Activated naive CD4-positive, alpha-beta T cell treated with anti-CD3 and anti-CD28 coated beads, Interleukin-2, amount 50 U/mL, for 16 hours (primary cell): ENCODE data around the gene TEX44.
"Not testable (repeated sequence)": the region's sequence is repeated elsewhere in the genome, so short reads cannot be mapped to it uniquely, and the experiment has no call there.

ENCODE experiments used
- DNase-seq: peaks from one replicate; pipeline ENCODE4 v3.0.0-alpha.2; 2020

Gene TEX44

DNA sequence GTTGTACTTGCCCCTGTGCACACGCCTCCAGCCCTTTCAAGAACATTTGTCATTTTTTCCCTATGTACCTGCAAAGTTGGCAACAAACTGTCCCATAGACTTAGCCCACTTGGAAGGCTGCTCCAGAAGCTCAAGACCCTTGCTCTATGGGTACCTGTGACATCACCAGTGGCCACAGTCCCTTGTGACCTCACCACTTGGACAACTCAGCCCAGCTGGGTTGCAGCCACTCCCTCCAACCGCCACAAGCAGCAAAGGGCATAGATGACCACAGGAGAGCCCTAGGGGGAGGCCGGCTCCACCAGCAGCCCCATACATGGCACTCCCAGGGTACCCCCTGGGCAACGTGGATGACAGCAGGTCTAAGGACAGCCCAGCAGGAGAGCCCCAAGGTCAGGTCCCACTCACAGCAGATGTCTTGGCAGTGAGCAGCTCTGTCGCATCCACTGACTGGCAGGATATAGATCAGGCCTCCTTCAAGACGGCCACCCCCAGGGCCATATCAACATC is at the start of gene TEX44:
Gene TEX44 (plus strand): TSS at position 229 of the 510 bp plus-strand sequence. CDS start 88 bp downstream, at position 317.
- DNase-seq: no peak

DNA sequence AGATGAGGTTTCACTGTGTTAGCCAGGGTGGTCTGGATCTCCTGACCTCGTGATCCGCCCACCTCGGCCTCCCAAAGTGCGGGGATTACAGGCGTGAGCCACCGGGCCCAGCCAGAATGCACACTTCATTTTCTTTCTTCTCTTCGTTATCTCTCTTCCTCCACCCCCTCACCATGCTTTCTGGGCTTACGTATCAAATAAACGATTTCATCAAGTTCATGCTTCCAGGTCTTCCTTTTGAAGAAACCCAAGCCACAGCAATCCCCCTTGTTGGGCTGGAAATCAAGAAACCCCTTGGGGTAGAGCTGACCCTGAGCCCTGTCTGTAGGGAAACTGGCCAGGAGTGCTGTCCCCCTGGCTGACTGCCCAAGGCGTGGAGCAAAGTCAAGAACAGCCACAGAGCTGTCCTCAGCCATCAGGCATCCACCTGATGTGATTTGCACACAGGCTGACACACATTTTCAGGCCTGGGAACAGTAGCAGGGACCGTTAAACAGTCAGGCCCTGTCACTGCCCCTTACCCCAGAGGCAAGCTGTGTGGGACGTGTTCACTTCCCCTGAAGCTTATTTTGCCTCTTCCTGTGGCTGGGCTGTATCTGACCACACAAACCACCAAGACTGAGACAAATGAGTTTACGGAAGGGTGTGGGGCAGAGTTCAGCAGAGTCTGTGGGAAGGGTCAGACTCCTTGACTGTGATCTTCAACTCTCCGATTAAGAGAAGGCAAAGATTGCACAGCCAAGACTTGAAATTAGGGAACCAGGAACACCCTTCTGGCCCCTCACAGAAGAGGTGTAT is 47.4 kb upstream of the TEX44 start:
- DNase-seq: no peak

DNA sequence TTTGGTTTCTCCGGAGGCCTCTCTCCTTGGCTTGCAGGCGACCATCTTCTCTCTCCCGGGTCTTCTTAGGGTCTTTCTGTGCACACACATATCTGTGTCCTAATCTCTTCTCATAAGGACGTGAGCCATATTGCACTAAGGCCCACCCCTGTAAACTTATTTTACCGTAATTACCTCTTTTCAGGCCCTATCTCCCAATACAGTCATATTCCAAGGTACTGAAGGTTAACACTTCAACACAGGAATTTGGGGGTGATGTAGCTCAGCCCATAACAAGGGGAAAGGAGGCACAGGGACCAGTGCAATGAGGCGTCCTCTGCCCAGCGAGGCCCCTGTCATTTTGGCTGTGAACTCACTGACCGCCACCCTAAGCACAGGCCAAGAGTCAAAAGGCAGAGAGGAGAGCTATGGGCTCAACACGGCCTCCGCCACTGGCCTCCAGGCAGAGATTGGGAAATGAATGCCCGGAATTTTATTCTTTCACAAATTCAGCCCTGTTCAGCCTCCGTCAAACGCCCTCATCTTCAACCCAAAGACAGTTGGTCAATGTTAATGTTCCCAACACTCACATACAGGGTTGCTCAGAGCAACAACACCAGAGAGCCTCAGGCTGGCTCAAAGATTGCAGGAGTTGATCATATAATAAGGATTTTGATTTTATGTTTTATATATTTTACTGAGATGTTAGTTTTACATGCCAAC is 46.5 kb upstream of the TEX44 start:
- DNase-seq: no peak

DNA sequence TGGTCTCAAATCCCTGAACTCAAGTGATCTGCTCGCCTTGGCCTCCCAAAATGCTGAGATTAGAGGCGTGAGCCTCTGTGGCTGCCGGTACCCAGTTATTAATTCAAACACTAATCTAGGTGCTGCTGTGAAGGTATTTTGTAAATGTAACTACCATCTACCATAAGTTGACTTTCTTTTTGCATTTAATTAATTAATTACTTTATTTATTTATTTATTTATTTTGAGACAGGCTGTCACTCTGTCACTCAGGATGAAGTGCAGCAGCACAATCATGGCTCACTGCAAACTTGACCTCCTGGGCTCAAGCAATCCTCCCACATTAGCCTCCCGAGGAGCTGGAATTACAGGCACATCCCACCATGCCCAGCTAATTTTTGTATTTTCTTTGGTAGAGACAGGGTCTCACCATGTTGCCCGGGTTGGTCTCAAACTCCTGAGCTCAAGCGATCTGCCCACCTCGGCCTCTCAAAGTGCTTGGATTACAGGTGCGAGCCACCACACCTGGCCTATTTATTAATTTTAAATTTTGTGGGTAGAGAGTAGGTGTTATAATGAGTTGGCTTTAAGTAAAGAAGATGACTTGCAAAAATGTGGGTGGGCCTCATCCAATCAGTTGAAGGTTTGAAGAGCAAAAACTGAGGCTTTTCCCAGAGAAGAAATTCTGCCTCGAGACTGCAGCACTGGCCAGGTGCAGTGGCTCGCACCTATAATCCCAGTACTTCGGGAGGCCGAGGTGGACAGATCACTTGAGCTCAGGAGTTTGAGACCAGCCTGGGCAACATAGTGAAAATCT is 45.2 kb upstream of the TEX44 start:
- no peak for DNase-seq

DNA sequence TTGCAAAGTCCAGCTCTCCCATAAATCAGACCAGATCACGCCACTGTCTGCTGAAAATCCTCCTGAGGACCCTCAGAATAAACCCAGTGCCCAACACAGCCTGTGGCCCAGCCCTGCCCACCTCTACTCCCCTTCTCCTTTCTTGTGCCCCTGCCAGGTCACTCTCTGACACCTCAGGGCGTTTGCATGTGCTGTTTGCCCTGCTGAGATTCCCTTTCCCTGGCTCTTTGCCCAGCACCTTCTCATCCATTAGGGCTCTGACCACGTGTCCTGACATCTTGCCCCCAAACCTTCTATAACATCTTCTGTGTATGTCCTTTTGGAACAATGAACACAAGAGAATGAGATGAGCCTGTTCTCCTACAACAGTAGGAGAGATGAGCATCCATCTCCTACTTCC is 43.9 kb upstream of the TEX44 start:
- no peak for DNase-seq

DNA sequence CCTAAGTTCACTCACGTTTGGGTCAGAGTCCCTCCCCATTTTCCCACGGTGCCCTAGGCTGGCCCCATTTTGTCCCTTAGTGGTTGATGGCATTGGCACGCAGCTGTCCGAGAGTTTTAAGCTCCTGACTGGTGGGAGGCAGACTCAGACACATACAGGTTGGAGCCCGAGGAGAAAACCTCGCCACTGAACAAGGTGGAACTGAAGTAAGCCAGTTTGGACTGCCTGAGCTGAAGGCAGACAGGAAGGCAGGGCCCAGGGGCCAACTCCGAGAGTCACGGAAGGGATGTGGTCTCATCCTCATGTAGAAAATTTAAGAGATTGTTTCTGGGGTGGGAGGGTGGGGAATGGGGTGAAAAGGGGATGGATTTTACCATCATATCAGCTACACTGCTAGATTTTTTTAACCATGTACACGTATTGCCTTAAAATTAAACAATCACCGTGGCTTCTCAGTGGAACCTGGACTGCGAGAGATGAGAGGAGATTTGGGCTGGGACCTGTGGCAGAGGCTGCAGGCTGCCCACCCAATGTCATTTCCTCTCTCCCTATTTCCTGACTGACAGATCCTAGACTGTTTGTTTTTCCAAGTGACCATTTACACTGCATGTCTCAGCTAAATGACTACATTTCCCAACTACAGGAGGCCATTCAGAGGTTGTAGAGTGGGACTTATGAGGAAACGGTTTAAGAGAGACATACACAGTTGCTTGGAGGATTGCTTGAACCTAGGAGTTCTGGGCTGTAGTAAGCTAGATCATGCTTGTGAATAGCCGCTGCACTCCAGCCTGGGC is 43.0 kb upstream of the TEX44 start:
- no peak for DNase-seq

DNA sequence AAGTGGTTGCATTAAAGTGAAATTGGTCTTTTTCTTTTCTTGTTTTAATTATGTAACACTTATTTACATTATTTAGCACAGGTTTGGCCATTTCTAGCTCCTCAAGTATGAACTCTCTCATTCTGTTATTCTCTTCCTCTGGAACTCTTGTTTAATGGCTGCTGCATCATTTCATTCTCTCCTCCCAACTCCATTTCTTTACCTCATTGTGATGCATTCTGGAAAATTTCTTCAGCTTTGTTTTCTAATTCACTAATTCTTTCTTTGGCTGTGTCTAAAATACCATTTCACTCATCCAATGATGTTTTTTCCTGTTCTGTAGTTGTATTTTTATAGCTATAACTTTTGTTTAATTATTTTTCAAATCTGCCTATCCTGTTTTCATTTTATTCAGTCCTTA is 39.9 kb upstream of the TEX44 start:
- DNase-seq: no peak

DNA sequence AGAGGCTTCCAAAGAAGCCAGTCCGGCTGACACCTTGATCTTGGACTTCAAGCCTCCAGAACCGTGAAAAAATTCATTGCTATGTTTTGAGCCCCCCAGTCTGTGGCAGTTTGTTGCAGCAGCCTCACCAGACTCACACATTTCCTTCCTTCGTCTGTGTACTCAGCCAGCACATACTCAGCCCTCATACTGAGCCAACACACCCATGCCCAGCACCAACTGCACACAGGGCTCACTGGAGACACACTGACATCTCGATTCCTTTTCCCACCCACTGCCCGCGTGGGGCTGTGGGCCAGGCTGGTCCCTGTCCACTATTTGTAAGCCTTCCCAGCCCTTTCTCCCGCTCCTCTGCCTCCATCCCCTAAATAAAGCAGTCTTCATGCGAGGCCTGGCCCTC is 38.3 kb upstream of the TEX44 start:
- no peak for DNase-seq

DNA sequence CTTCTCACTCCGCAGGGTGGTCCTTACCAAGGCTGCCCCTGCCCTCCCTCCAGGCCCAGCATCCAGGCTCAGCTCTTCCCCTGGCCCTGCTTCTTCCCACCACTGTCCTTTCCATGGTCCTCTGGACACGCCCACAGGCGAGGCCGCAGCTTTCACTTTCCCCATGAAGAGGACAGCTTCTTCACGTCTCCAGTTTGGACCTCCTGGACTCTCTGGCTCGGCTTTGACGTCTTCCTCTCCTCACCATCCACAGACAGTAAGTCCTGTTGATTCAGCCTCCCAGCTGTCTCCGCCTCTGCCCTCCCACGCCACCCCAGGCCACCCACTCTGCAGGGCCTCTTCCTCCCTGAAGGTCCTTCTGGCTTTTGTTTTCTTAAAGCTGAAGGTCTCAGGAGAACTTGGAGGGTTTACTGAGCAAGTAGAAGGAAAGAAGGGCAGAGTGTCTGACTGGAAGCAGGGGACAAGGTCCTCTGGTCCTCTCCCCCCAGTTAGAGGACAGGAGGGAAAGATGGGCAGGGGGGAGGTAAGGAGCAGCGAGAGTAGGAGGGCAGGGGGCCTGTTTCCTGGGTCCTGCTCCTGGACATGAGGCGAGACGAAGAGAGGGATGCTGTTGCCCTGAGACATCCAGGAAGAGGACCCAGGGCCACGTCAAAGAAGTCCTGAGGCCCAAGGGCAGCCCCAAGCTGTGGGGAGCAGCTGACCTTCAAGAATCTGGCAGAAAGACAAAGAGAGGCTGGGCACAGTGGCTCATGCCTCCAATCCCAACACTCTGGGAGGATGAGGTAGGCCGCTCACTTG is 37.7 kb upstream of the TEX44 start:
- no peak for DNase-seq

DNA sequence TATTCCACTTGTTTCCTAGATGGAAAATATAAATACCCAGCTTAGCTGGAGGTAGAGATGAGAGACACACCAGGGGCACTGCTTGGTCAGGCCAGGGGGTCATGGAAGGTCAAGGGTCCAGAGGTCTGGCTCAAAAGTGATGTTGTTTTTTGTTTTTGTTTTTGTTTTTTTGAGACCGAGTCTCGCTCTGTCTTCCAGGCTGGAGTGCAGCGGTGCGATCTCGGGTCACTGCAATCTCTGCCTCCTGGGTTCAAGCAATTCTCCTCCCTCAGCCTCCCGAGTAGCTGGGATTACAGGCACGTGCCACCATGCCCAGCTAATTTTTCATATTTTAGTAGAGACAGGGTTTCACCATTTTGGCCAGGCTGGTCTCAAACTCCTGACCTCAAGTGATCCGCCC is 36.2 kb upstream of the TEX44 start:
- DNase-seq: not testable (repeated sequence)

DNA sequence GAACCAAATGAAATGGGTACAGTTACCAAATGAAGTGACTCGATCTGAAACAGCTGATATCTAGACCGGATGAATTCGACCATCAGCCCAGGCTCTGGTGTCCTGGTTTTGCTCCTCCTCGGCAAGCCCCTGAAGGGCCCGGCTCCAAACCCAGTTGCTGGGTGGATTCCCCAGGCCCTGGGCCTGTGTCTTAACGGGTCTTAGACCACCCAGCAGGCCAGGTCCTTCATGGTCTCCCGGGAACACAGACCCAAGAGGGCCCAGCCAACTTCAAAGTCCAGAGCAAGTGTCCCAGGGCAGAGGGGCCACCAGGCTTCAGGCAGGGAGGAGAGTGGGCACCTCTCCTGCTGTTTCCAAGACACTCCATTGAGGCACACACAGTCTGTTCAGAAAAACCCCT is 35.7 kb upstream of the TEX44 start:
- no peak for DNase-seq

DNA sequence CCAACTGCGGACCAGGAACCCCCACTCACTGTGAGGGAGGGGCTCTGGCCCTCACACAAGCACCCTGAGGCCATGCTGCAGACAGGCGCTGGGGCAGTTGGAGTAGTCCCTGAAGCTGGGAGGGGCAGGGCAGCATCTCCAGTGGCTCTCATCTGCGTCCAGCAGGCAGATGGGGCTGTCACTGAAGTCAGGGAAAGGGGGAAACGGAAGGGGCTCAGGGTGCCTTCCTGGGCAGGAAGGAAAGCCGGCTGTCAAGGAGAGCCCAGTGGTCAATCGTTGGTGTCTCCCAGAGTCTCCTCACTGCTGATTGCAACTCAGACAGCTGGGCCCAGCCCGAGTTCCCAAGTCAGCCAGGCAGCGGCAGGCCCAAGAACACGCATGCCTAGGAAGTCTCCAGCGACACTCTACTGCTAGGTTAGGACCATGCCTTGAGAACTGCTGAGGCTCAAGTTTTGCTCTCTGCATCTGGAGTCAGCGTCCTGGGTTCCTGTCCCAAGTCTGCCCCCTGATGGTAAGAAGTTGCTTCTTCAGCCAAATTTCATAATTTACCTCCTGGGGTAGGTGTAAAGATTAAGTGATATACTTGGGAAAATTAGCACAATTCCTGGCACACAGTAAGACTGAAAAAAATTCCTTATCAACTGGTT is 35.0 kb upstream of the TEX44 start:
- peak; percentile 36 for DNase-seq

DNA sequence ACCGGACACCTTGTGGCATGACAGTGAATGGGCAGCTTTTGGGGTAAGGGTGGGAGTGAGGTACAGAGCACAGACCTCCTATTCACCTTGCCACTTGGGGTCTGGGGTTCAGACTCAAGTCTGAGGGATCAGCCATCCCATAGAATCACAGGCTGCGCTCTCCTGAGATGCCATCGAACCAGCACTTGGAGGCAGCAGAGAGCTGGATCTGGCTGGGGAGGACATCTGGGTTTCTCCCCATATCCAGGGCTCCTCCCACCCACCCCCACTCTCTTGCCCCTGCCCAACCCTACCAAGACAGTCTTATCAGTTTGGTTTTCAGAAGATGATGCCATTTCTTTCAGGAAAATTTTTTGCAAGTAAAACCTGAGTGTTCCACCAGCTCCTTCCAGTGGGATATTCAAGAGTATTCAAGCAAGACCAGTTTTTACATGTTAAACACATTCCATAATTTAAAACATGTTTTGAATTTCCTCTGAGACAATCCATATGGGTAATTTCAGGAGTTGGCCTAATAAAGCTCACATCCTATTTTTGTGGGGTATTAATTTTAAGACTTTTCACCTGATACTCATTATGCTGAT is 29.2 kb upstream of the TEX44 start:
- peak; percentile 24 for DNase-seq

DNA sequence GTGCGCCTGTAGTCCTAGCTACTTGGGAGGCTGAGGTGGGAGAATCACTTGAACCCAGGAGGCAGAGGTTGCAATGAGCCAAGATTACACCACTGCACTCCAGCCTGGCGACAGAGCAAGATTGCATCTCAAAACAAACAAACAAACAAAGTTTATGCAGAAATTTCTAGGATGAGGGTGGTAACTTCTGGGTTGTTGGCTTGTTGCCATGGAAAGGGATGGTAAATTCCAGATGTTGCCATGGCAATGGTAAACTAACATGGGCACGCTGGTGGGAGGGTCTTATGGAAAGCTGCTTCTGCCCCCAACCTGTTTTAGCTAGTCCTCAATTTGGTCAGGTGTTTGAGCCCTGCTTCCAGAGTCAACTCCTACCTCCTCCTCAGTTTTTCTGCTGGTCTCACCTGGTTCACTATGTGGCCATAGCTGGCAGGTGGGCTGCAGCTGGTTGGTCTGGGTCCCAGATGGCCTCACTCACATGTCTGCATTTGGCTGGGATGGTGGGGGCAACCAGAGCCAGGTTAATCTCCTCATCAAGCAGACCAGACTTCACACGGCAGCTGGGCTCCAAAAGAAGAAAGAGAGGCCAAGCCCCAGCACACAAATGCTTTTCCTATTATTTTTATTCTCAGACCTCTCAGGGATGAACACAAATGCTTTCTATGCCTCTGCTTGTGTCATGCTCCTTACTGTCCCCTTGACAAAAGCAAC is 26.6 kb upstream of the TEX44 start:
- DNase-seq: no peak

DNA sequence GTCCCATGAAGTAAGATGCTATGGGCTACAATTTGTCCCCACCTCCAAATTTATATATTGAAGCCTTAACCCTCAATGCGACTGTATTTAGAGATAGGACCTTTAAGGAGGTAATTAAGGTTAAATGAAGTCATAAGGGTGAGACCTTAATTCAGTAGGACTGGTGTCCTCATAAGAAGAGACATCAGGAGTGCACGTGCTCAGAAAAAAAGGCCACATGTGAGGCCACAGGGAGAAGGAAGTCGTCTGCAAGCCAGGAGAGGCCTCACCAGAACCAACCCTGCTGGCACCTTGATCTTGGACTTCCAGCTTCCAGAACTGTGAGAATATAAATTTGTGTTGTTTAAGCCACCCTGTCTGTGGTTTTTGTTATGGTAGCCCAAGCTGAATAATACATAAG is 25.5 kb upstream of the TEX44 start:
- DNase-seq: no peak

DNA sequence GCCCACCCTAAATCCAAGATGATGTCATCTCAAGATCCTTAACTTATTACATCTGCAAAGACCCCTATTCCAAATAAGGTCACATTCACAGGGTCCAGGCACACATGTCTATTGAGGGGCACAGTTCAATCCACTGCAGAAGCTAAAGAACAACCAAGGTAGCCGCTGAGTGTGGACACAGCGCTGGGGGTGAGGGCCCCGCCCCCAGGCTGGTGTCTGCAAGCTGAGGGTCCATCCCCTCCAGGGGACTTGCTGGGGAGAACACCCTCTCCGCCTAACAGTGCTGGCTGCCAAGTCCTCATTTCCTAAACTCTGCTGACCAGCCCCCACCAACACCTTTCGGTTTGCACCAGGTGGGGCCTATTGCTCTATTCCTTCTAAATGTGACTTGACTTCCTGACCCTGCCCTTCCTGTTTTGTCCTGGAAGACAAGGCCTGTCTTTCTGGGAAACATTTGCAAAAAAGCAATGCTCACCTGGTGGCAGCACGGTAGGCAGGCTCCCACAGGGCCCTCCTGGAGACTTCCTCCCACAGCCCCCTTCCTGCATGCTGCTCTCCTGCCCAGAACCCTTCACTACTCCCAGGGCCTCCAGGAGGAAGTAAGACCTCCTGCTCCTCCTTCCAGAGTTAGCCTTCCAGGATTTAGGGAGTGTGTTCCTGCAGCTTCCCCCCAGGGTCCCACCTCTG is 24.4 kb upstream of the TEX44 start:
- no peak for DNase-seq

DNA sequence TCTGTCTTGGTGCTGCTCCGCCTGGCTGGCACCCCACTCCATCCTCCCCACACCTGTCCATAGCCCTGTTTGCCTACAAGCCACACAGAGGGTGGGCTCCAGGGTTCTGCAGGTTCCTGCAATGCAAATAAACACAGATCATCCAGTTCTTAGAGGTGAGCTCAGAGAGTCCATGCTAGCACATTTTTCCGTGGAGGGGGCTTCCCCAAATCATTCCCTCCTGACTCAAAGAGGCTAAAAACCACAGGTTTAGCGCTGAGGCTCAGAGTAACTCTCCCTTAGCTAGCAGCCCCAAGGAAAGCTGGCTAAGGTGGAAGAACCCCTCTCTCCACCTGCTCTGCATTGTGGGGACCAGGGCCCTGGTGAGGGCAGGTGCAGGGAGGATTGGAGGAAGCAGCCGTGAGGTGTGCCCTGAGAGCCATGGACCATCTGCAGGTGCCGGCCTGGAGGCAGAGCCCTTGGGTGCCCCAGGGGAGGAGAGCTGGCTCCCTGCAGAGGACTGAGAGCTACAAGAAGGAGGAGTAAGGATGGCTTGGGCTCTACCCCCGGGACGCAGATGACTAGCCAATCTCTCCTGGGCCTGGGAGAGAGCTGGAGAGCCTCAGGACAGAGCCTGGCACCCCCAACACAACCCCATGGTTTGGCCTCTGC is 23.8 kb upstream of the TEX44 start:
- DNase-seq: no peak

DNA sequence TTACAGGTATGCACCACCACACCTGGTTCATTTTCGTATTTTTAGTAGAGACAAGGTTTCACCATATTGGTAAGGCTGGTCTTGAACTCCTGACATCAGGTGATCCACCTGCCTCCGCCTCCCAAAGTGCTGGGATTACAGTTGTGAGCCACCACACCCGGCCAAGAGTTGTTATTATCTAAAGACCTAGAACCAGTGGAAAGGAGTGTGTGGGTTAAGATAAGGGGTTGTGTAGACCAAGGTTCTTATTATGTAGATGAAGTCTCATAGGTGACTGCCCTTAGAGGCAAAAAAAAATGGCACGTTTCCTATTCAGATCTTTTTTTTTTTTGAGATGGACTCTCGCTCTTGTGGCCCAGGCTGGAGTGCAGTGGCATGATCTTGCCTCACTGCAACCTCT is 21.7 kb upstream of the TEX44 start:
- not testable (repeated sequence) for DNase-seq

DNA sequence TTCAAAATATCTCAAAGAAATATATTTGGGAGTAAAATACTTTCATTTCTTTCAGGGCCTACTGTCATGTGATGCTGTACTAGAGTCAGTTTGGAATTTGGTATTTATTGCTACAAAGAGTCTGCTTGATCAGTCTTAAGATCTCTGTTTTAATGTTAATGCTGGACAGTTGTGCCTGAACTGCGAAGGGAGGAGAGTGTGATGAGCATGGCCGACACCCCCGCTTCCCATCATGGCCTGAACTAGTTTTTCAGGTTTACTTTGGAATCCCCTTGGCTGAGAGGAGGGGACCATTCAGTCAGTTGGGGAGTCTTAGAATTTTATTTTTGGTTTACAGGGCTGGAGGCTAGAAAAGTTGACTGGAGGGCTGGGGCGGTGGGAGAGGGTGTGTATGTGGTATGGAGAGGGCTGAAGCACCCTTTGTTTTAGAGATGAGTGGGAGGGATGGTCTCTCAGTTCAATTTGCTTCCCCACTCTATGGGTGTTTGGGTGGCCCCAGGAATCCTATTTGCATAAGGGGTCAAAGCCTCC is 20.9 kb upstream of the TEX44 start:
- no peak for DNase-seq
